ENCODE data around the gene NIPBL.

Gene NIPBL

GRCh38 chr5:36953043-36953442 lies 76.5 kb downstream of the NIPBL start:
- Histone ChIP-seq H2AFZ (ENCODE audit: low read length) (no peak overlapping the region), H4K8ac (ENCODE audit: low read depth, low read length) (no peak overlapping the region), H3K4me3 (ENCODE audit: low read length in 2 of 2) (no peak overlapping the region), H4K91ac (ENCODE audit: low read depth, low read length, poor library complexity) (no peak overlapping the region), H3K23ac (ENCODE audit: low read depth, low read length, poor library complexity) (no peak overlapping the region), H2BK15ac (ENCODE audit: low read length) (no peak overlapping the region), H3K36me3 (replicated peaks in 1 of 2; ENCODE audit: control insufficient read depth in 2 of 2, insufficient read depth in 2 of 2, low read length in 2 of 2) (peaks cover 2 to 30% of the 10 kb centered on the region in 2 donors), H2BK12ac (ENCODE audit: low read length) (no peak overlapping the region), H3K27me3 (ENCODE audit: control insufficient read depth in 3 of 3, insufficient read depth in 3 of 3, low read depth in 1 of 3, low read length in 3 of 3) (no peaks in the 10 kb centered on the region), H3K14ac (ENCODE audit: low read length) (no peak overlapping the region), H3K9ac (ENCODE audit: low read depth, low read length, poor library complexity) (no peak overlapping the region), H3K4ac (ENCODE audit: low read length) (no peak overlapping the region), H3K4me2 (ENCODE audit: insufficient read depth, low read length, poor library complexity, severe bottlenecking) (no peak overlapping the region), H3K9me3 (replicated peaks in 1 of 2; ENCODE audit: control insufficient read depth in 2 of 2, insufficient read depth in 1 of 2, low read depth in 1 of 2, low read length in 2 of 2) (no peaks in the 10 kb centered on the region), H3K18ac (ENCODE audit: low read length) (no peak overlapping the region), H3K79me1 (ENCODE audit: low read depth, low read length) (no peaks in the 10 kb centered on the region), H3K4me1 (ENCODE audit: control insufficient read depth in 2 of 2, insufficient read depth in 1 of 2, low read depth in 1 of 2, low read length in 2 of 2) (no peaks in the 10 kb centered on the region), H2AK5ac (ENCODE audit: low read depth, low read length) (no peak overlapping the region), H3K27ac (replicated peaks; ENCODE audit: low read length) (no peak overlapping the region), H2BK120ac (ENCODE audit: low read depth, low read length) (no peak overlapping the region), H2BK5ac (ENCODE audit: low read length) (no peak overlapping the region)
- no peak for DNase-seq (ENCODE audit: low spot score)
- WGBS, 2 donors (ENCODE audit: extremely low coverage in 2 of 2, insufficient read length in 2 of 2, insufficient replicate concordance in 1 of 2), result no CpG with 5 or more reads among the region's 2 CpGs

- H2BK5ac ChIP-seq (ENCODE audit: low read length), result no peak overlapping the region
These were observed 81.5 kb downstream of the NIPBL start for GRCh38 chr5:36957953-36958537.

GRCh38 chr5:36958612-36959011 lies 82.0 kb downstream of the NIPBL start:
- Histone ChIP-seq H3K79me1 (ENCODE audit: low read depth, low read length) (no peaks in the 10 kb centered on the region), H3K27me3 (ENCODE audit: control insufficient read depth in 3 of 3, insufficient read depth in 3 of 3, low read depth in 1 of 3, low read length in 3 of 3) (no peaks in the 10 kb centered on the region), H2AK5ac (ENCODE audit: low read depth, low read length) (no peak overlapping the region), H3K9ac (ENCODE audit: low read depth, low read length, poor library complexity) (no peak overlapping the region), H3K4ac (ENCODE audit: low read length) (no peak overlapping the region), H2BK120ac (ENCODE audit: low read depth, low read length) (no peak overlapping the region), H3K36me3 (replicated peaks in 1 of 2; ENCODE audit: control insufficient read depth in 2 of 2, insufficient read depth in 2 of 2, low read length in 2 of 2) (peaks cover 5 to 80% of the 10 kb centered on the region in 2 donors), H3K4me3 (ENCODE audit: low read length in 2 of 2) (no peak overlapping the region), H3K23ac (ENCODE audit: low read depth, low read length, poor library complexity) (no peak overlapping the region), H4K8ac (ENCODE audit: low read depth, low read length) (no peak overlapping the region), H3K4me1 (ENCODE audit: control insufficient read depth in 2 of 2, insufficient read depth in 1 of 2, low read depth in 1 of 2, low read length in 2 of 2) (no peaks in the 10 kb centered on the region), H3K18ac (ENCODE audit: low read length) (no peak overlapping the region), H4K91ac (ENCODE audit: low read depth, low read length, poor library complexity) (no peak overlapping the region), H3K9me3 (replicated peaks in 1 of 2; ENCODE audit: control insufficient read depth in 2 of 2, insufficient read depth in 1 of 2, low read depth in 1 of 2, low read length in 2 of 2) (no peaks in the 10 kb centered on the region), H2BK15ac (ENCODE audit: low read length) (no peak overlapping the region), H2BK12ac (ENCODE audit: low read length) (no peak overlapping the region), H3K27ac (replicated peaks; ENCODE audit: low read length) (no peak overlapping the region), H3K14ac (ENCODE audit: low read length) (no peak overlapping the region), H2AFZ (ENCODE audit: low read length) (no peak overlapping the region), H2BK5ac (ENCODE audit: low read length) (no peak overlapping the region), H3K4me2 (ENCODE audit: insufficient read depth, low read length, poor library complexity, severe bottlenecking) (no peak overlapping the region)
- WGBS, 2 donors (ENCODE audit: extremely low coverage in 2 of 2, insufficient read length in 2 of 2, insufficient replicate concordance in 1 of 2), result no CpG with 5 or more reads among the region's 2 CpGs
- DNase-seq (ENCODE audit: low spot score), result no peak

More at GRCh38 chr5:36957953-36958537, 81.5 kb downstream of the NIPBL start:
- Histone ChIP-seq H2AK5ac (ENCODE audit: low read depth, low read length) (no peak overlapping the region), H4K91ac (ENCODE audit: low read depth, low read length, poor library complexity) (no peak overlapping the region), H3K36me3 (replicated peaks in 1 of 2; ENCODE audit: control insufficient read depth in 2 of 2, insufficient read depth in 2 of 2, low read length in 2 of 2) (peaks cover 2 to 75% of the 10 kb centered on the region in 2 donors), H3K27me3 (ENCODE audit: control insufficient read depth in 3 of 3, insufficient read depth in 3 of 3, low read depth in 1 of 3, low read length in 3 of 3) (no peaks in the 10 kb centered on the region), H3K79me1 (ENCODE audit: low read depth, low read length) (no peaks in the 10 kb centered on the region), H4K8ac (ENCODE audit: low read depth, low read length) (no peak overlapping the region), H3K9ac (ENCODE audit: low read depth, low read length, poor library complexity) (no peak overlapping the region), H3K4me2 (ENCODE audit: insufficient read depth, low read length, poor library complexity, severe bottlenecking) (no peak overlapping the region), H2AFZ (ENCODE audit: low read length) (no peak overlapping the region), H3K14ac (ENCODE audit: low read length) (no peak overlapping the region), H3K4me1 (ENCODE audit: control insufficient read depth in 2 of 2, insufficient read depth in 1 of 2, low read depth in 1 of 2, low read length in 2 of 2) (no peaks in the 10 kb centered on the region), H3K4me3 (ENCODE audit: low read length in 2 of 2) (no peak overlapping the region), H3K18ac (ENCODE audit: low read length) (no peak overlapping the region), H3K23ac (ENCODE audit: low read depth, low read length, poor library complexity) (no peak overlapping the region), H3K27ac (replicated peaks; ENCODE audit: low read length) (no peak overlapping the region), H2BK15ac (ENCODE audit: low read length) (no peak overlapping the region), H3K4ac (ENCODE audit: low read length) (no peak overlapping the region), H2BK12ac (ENCODE audit: low read length) (no peak overlapping the region), H3K9me3 (replicated peaks in 1 of 2; ENCODE audit: control insufficient read depth in 2 of 2, insufficient read depth in 1 of 2, low read depth in 1 of 2, low read length in 2 of 2) (no peaks in the 10 kb centered on the region), H2BK120ac (ENCODE audit: low read depth, low read length) (no peak overlapping the region)
- no CpG with 5 or more reads among the region's 3 CpGs for WGBS, 2 donors (ENCODE audit: extremely low coverage in 2 of 2, insufficient read length in 2 of 2, insufficient replicate concordance in 1 of 2)
- no peak for DNase-seq (ENCODE audit: low spot score)

- H3K27me3 ChIP-seq (ENCODE audit: control insufficient read depth in 3 of 3, insufficient read depth in 3 of 3, low read depth in 1 of 3, low read length in 3 of 3), result no peaks in the 10 kb centered on the region
- peaks cover 4 to 98% of the 10 kb centered on the region in 2 donors for H3K36me3 ChIP-seq (replicated peaks in 1 of 2; ENCODE audit: control insufficient read depth in 2 of 2, insufficient read depth in 2 of 2, low read length in 2 of 2)
- no peak overlapping the region for H2AFZ ChIP-seq (ENCODE audit: low read length)
- H3K14ac ChIP-seq (ENCODE audit: low read length), result no peak overlapping the region
- H3K4me2 ChIP-seq (ENCODE audit: insufficient read depth, low read length, poor library complexity, severe bottlenecking), result no peak overlapping the region
- WGBS, 2 donors (ENCODE audit: extremely low coverage in 2 of 2, insufficient read length in 2 of 2, insufficient replicate concordance in 1 of 2), result no CpG with 5 or more reads among the region's 1 CpG
- H4K91ac ChIP-seq (ENCODE audit: low read depth, low read length, poor library complexity), result no peak overlapping the region
- no peak overlapping the region for H3K4ac ChIP-seq (ENCODE audit: low read length)
- H2BK120ac ChIP-seq (ENCODE audit: low read depth, low read length), result no peak overlapping the region
- H3K18ac ChIP-seq (ENCODE audit: low read length), result no peak overlapping the region
- H3K79me1 ChIP-seq (ENCODE audit: low read depth, low read length), result no peaks in the 10 kb centered on the region
- no peak overlapping the region for H2BK5ac ChIP-seq (ENCODE audit: low read length)
- H2BK15ac ChIP-seq (ENCODE audit: low read length), result no peak overlapping the region
- no peak overlapping the region for H2AK5ac ChIP-seq (ENCODE audit: low read depth, low read length)
- peaks cover 0 to 6% of the 10 kb centered on the region in 2 donors for H3K9me3 ChIP-seq (replicated peaks in 1 of 2; ENCODE audit: control insufficient read depth in 2 of 2, insufficient read depth in 1 of 2, low read depth in 1 of 2, low read length in 2 of 2)
- H3K4me3 ChIP-seq (ENCODE audit: low read length in 2 of 2), result no peak overlapping the region
- no peak for DNase-seq (ENCODE audit: low spot score)
- H3K23ac ChIP-seq (ENCODE audit: low read depth, low read length, poor library complexity), result no peak overlapping the region
- no peak overlapping the region for H2BK12ac ChIP-seq (ENCODE audit: low read length)
- H3K9ac ChIP-seq (ENCODE audit: low read depth, low read length, poor library complexity), result no peak overlapping the region
- no peaks in the 10 kb centered on the region for H3K4me1 ChIP-seq (ENCODE audit: control insufficient read depth in 2 of 2, insufficient read depth in 1 of 2, low read depth in 1 of 2, low read length in 2 of 2)
- H4K8ac ChIP-seq (ENCODE audit: low read depth, low read length), result no peak overlapping the region
- no peak overlapping the region for H3K27ac ChIP-seq (replicated peaks; ENCODE audit: low read length)
These were observed 88.6 kb downstream of the NIPBL start for GRCh38 chr5:36965179-36965578.
